B cell (primary cell): ENCODE results near the gene WARS2. TPM values are rescaled to one million over a fixed set of nuclear protein-coding genes. Genes with fewer than 3 reads are reported as not detected.

ENCODE experiments used
- ATAC-seq: fragments of 200-7000 bp; cut with Tn5 transposase; one replicate; pipeline ENCODE4 v1.10.0; 2021; ENCODE audit warnings: low read depth, mild to moderate bottlenecking, moderate number of reproducible peaks, moderate library complexity
- CTCF ChIA-PET: fragments of 350-600 bp; sonication (Branson Sonifier 250); formaldehyde crosslinking; loops from one replicate; lab custom pipeline; 2021; ENCODE audit warnings: antibody characterized with exemption, inconsistent platforms; lab: Charles Lee
- POLR2A ChIA-PET: fragments of 350-600 bp; sonication (Branson Sonifier 250); formaldehyde crosslinking; loops from one replicate; lab custom pipeline; 2021; ENCODE audit warnings: antibody characterized with exemption; lab: Charles Lee
- DNase-seq: peaks from one replicate; pipeline ENCODE4 v3.0.0; 2013
- H2AFZ ChIP-seq: 2 replicates; pipeline ENCODE4 v1.6.1; 2012; ENCODE audit warnings: mild to moderate bottlenecking, low read depth, low read length; ENCODE audit not compliant: insufficient read depth, poor library complexity, severe bottlenecking
- H3K27ac ChIP-seq, 2 donors: 1 replicate in 1 of 2; 2 replicates in 1 of 2; pipeline ENCODE4 v1.5.1; 2012 to 2013; ENCODE audit warnings: low read length in 2 of 2, mild to moderate bottlenecking in 2 of 2, moderate library complexity in 1 of 2
- H3K27me3 ChIP-seq, 4 experiments: fragments of 200-600 bp in 1 of 4; sonication (generic) in 1 of 4; replicated peaks in 1 of 4; 1 replicate in 2 of 4; 2 replicates in 2 of 4; pipeline versions ENCODE4 v1.6.1 to v1.7.0; 2013 to 2016; ENCODE audit warnings: low read length in 3 of 4, mild to moderate bottlenecking in 2 of 4, mixed read lengths in 1 of 4, moderate library complexity in 1 of 4; ENCODE audit not compliant: insufficient read depth in 4 of 4, control insufficient read depth in 3 of 4; ENCODE audit errors: control extremely low read depth in 1 of 4
- H3K36me3 ChIP-seq, 2 experiments: replicated peaks in 1 of 2; 1 replicate in 1 of 2; 2 replicates in 1 of 2; pipeline versions ENCODE4 v1.6.1 to v1.7.1; 2013; ENCODE audit warnings: low read length in 1 of 2; ENCODE audit not compliant: insufficient read depth in 2 of 2, control insufficient read depth in 1 of 2; ENCODE audit errors: control extremely low read depth in 1 of 2, extremely low read depth in 1 of 2
- H3K4me1 ChIP-seq, 2 donors: fragments of 200-600 bp in 1 of 2; sonication (generic) in 1 of 2; 1 replicate in 1 of 2; 2 replicates in 1 of 2; pipeline versions ENCODE4 v1.5.1 to v1.6.1; 2013 to 2017; ENCODE audit warnings: low read length in 2 of 2; ENCODE audit not compliant: control insufficient read depth in 2 of 2, insufficient read depth in 2 of 2
- H3K4me2 ChIP-seq: replicated peaks from 2 replicates; pipeline ENCODE3; 2012; ENCODE audit warnings: mild to moderate bottlenecking, low read depth, low read length; ENCODE audit not compliant: poor library complexity, severe bottlenecking
- H3K4me3 ChIP-seq, 5 experiments: fragments of 200-600 bp in 1 of 5; sonication (generic) in 1 of 5; 1 replicate in 3 of 5; 2 replicates in 2 of 5; pipeline versions ENCODE4 v1.5.1 to v1.7.0; 2011 to 2016; ENCODE audit warnings: low read length in 4 of 5, mild to moderate bottlenecking in 4 of 5, low read depth in 2 of 5, control low read depth in 1 of 5, moderate library complexity in 1 of 5; ENCODE audit not compliant: insufficient read depth in 1 of 5; ENCODE audit errors: control extremely low read depth in 1 of 5, extremely low read depth in 1 of 5
- H3K79me2 ChIP-seq: fragments of 200-600 bp; sonication (generic); one replicate; pipeline ENCODE4 v1.6.0; 2016; ENCODE audit warnings: low read length; ENCODE audit not compliant: control insufficient read depth, insufficient read depth
- H3K9ac ChIP-seq: fragments of 200-600 bp; sonication (generic); 2 replicates; pipeline ENCODE4 v1.6.1; 2017; ENCODE audit warnings: mild to moderate bottlenecking, low read length, moderate library complexity
- H3K9me3 ChIP-seq, 3 donors: one replicate each; pipeline versions ENCODE4 v1.6.1 to v1.7.1; 2013; ENCODE audit warnings: low read length in 2 of 3; ENCODE audit not compliant: control insufficient read depth in 2 of 3, insufficient read depth in 1 of 3; ENCODE audit errors: control extremely low read depth in 1 of 3
- H4K20me1 ChIP-seq: 2 replicates; pipeline ENCODE4 v1.6.0; 2012; ENCODE audit warnings: mild to moderate bottlenecking, low read length; ENCODE audit not compliant: insufficient read depth, control insufficient read depth, poor library complexity, severe bottlenecking
- H3K27ac Mint-ChIP-seq: one replicate; pipeline ENCODE4 v1.8.0; 2021; ENCODE audit warnings: mixed read lengths
- H3K27me3 Mint-ChIP-seq: one replicate; pipeline ENCODE4 v1.8.0; 2021; ENCODE audit warnings: mixed read lengths
- H3K4me1 Mint-ChIP-seq: one replicate; pipeline ENCODE4 v1.8.0; 2021; ENCODE audit warnings: mixed read lengths
- H3K4me3 Mint-ChIP-seq: one replicate; pipeline ENCODE4 v1.8.0; 2021; ENCODE audit warnings: mixed read lengths
- H3K9me3 Mint-ChIP-seq: one replicate; pipeline ENCODE4 v1.8.0; 2022; ENCODE audit warnings: mixed read lengths; ENCODE audit not compliant: insufficient read depth
- CTCF ChIP-seq: fragments of 200-600 bp; IDR thresholded peaks from one replicate; pipeline ENCODE4 v1.8.0; 2022; ENCODE audit warnings: antibody characterized with exemption, mild to moderate bottlenecking
- EZH2 ChIP-seq: IDR thresholded peaks from 2 replicates; pipeline ENCODE4 v1.6.1; 2012; ENCODE audit warnings: borderline replicate concordance, low read depth, mild to moderate bottlenecking, moderate library complexity, low read length; ENCODE audit not compliant: insufficient read depth, poor library complexity, severe bottlenecking
- WGBS: methylation state at CpG from one replicate; pipeline ENCODE4 v1.1.5; 2013; ENCODE audit warnings: missing lambda C conversion rate; ENCODE audit not compliant: insufficient coverage; 5-methylcytosine and 5-hydroxymethylcytosine counted together
- intact Hi-C: fragments of 100-400 bp; cut with micrococcal nuclease; formaldehyde crosslinking; loops from one replicate; pipeline ENCODE4 v1.10.0; 2022
- polyA plus RNA-seq: library from polyadenylated mRNA; depleted of rRNA; stranded (reverse); fragments of >200 nt; gene quantifications from 2 replicates; pipeline ENCODE4 v1.2.3, GENCODE V29; 2012
- total RNA-seq, 2 donors: library from RNA; stranded (reverse); fragments of 120-200 nt in 1 of 2; gene quantifications; 1 replicate in 1 of 2; 2 replicates in 1 of 2; pipeline versions ENCODE4 v1.2.3 to v1.2.4, GENCODE V29; 2013 to 2022

WARS2 gene
- total and polyA plus RNA-seq, 2 donors (not counting 1 experiment from before 2014, with no cell fraction given), result 4.2 to 14.3 TPM

GRCh38 chr1:119000371-119001180 is 139.9 kb downstream of the WARS2 start:
- peaks cover 0 to 35% (median 0%) of the 10 kb centered on the region in 3 donors for H3K9me3 ChIP-seq
- POLR2A ChIA-PET, result no interaction called here
- peak; percentile 21 for DNase-seq
- H4K20me1 ChIP-seq, result no peaks in the 10 kb centered on the region
- intact Hi-C loops, result no loop called here
- H3K4me3 ChIP-seq, result no peak overlapping the region
- H3K27me3 ChIP-seq, result peaks cover 2 to 89% (median 62%) of the 10 kb centered on the region in 4 experiments
- H3K9me3 Mint-ChIP-seq, result peaks cover under 1% of the 10 kb centered on the region
- no peak overlapping the region for H3K9ac ChIP-seq
- peaks cover 9% of the 10 kb centered on the region for H3K4me1 Mint-ChIP-seq
- TF ChIP-seq CTCF, result no peak
- TF ChIP-seq EZH2, result no peak
- H3K4me2 ChIP-seq, result no peak overlapping the region
- ATAC-seq, result no peak
- WGBS, result 13% methylated on average over 44 of the region's 44 CpGs
- CTCF ChIA-PET, result no interaction called here
- peaks cover 4 to 6% of the 10 kb centered on the region in 2 donors for H3K4me1 ChIP-seq
- no peaks in the 10 kb centered on the region for H3K36me3 ChIP-seq
- no peak overlapping the region for H3K4me3 Mint-ChIP-seq
- H3K27me3 Mint-ChIP-seq, result peaks cover 76% of the 10 kb centered on the region
- H2AFZ ChIP-seq, result no peak overlapping the region
- H3K27ac Mint-ChIP-seq, result no peak overlapping the region
- no peak overlapping the region for H3K27ac ChIP-seq
- H3K79me2 ChIP-seq, result no peaks in the 10 kb centered on the region

- ChIA-PET CTCF (no interaction called here), POLR2A (no interaction called here)
- WGBS, result 15% methylated on average over 14 of the region's 27 CpGs
- no peaks in the 10 kb centered on the region for H3K36me3 ChIP-seq
- H3K4me3 ChIP-seq, result no peak overlapping the region
- peaks cover 0 to 38% (median 0%) of the 10 kb centered on the region in 3 donors for H3K9me3 ChIP-seq
- H3K4me1 ChIP-seq, result peaks cover 4 to 6% of the 10 kb centered on the region in 2 donors
- H3K27me3 ChIP-seq, result peaks cover 0 to 93% (median 59%) of the 10 kb centered on the region in 4 experiments
- no peaks in the 10 kb centered on the region for H3K9me3 Mint-ChIP-seq
- ATAC-seq (no peak), DNase-seq (no peak)
- H2AFZ ChIP-seq, result no peak overlapping the region
- H3K27me3 Mint-ChIP-seq, result peaks cover 75% of the 10 kb centered on the region
- no peak overlapping the region for H3K9ac ChIP-seq
- no peak overlapping the region for H3K27ac Mint-ChIP-seq
- H3K4me3 Mint-ChIP-seq, result no peak overlapping the region
- no peaks in the 10 kb centered on the region for H3K79me2 ChIP-seq
- no peak overlapping the region for H3K4me2 ChIP-seq
- H3K4me1 Mint-ChIP-seq, result peaks cover 9% of the 10 kb centered on the region
- H3K27ac ChIP-seq, result no peak overlapping the region
- intact Hi-C loops, result no loop called here
- TF ChIP-seq EZH2 (no peak), CTCF (no peak)
- H4K20me1 ChIP-seq, result no peaks in the 10 kb centered on the region
These were observed 140.9 kb downstream of the WARS2 start for GRCh38 chr1:118999348-119000071.
